Heart right ventricle (tissue), 16 donors: ENCODE measurements around the gene DGKE. TPM values are rescaled to one million over a fixed set of nuclear protein-coding genes. Genes with fewer than 3 reads are reported as not detected.
A peak's percentile ranks its signal among the peaks of the same experiment; 100 is the strongest.

Source experiments
- ATAC-seq, 8 donors: fragments of 200-7000 bp; cut with Tn5 transposase; one replicate each; pipeline ENCODE4 v1.9.1; 2020; ENCODE audit warnings: mild to moderate bottlenecking in 8 of 8, moderate library complexity in 8 of 8, moderate number of reproducible peaks in 1 of 8
- DNase-seq, 2 donors: peaks; one replicate each; pipeline ENCODE4 v3.0.0-alpha.2; 2020
- H3K27ac ChIP-seq, 10 donors: fragments of 200-600 bp; sonication (generic) in 2 of 10; one replicate each; pipeline versions ENCODE4 v1.5.0 to v1.8.0; 2020 to 2022; ENCODE audit warnings: mild to moderate bottlenecking in 3 of 10
- H3K27me3 ChIP-seq, 7 donors: fragments of 200-600 bp; one replicate each; pipeline ENCODE4 v1.8.0; 2021 to 2022; ENCODE audit warnings: mild to moderate bottlenecking in 2 of 7
- H3K36me3 ChIP-seq, 9 donors: fragments of 200-600 bp; sonication (generic) in 1 of 9; one replicate each; pipeline versions ENCODE4 v1.5.0 to v1.8.0; 2020 to 2022; ENCODE audit warnings: mild to moderate bottlenecking in 2 of 9
- H3K4me1 ChIP-seq, 9 donors: fragments of 200-600 bp; sonication (generic) in 1 of 9; one replicate each; pipeline versions ENCODE4 v1.5.0 to v1.8.0; 2020 to 2022; ENCODE audit warnings: mild to moderate bottlenecking in 4 of 9
- H3K4me3 ChIP-seq, 10 donors: fragments of 200-600 bp; sonication (generic) in 2 of 10; one replicate each; pipeline versions ENCODE4 v1.5.0 to v1.8.0; 2020 to 2022; ENCODE audit warnings: mild to moderate bottlenecking in 7 of 10, moderate library complexity in 2 of 10
- H3K9me3 ChIP-seq, 11 donors: fragments of 200-600 bp in 10 of 11; sonication (generic) in 2 of 11; one replicate each; pipeline versions ENCODE4 v1.5.0 to v1.8.0; 2013 to 2022; ENCODE audit warnings: mild to moderate bottlenecking in 2 of 11, control low read depth in 1 of 11, moderate library complexity in 1 of 11
- WGBS, 2 donors: extraction: QIAGEN DNeasy Blood & Tissue Kit; methylation state at CpG; one replicate each; pipeline ENCODE4 v1.1.7; 2013; ENCODE audit warnings: inconsistent platforms in 1 of 2; 5-methylcytosine and 5-hydroxymethylcytosine counted together
- intact Hi-C, 10 donors: fragments of 100-400 bp; cut with DNase I; formaldehyde crosslinking; loops; one replicate each; pipeline versions ENCODE4 v1.11.1 to v1.14.2; 2022
- polyA plus RNA-seq, 2 donors: library from polyadenylated mRNA; stranded (reverse); fragments of 200-250 nt; gene quantifications; one replicate each; pipeline ENCODE4 v1.2.3, GENCODE V29; 2013
- total RNA-seq, 10 donors: library from RNA; stranded (reverse); fragmentation: NEBNext Ultra II Directional in 3 of 10; extraction: Animal tissue kit (Norgen Biotek cat#: 25700) in 3 of 10; gene quantifications; one replicate each; pipeline versions ENCODE4 v1.2.1 to v1.2.4, GENCODE V29; 2021 to 2023
- TF ChIP-seq, protein P1 (sequence below), 9 donors: fragments of 200-600 bp; sonication (generic) in 2 of 9; IDR thresholded peaks; one replicate each; pipeline versions ENCODE4 v1.5.0 to v1.8.0; 2021 to 2022; ENCODE audit warnings: antibody characterized with exemption in 9 of 9, mild to moderate bottlenecking in 5 of 9, moderate library complexity in 1 of 9
- donor health status: Arrhythmogenic right ventricular cardiomyopathy.
- donor health status: ischemic (EF 13 %, LVEDD 7.1; RV severe dilation, severe dysfunction).
- donor health status: healthy with polysubstance abuse.
- donor health status: DM: no; HTN: yes; CAD: no.
- donor health status: DM: no; HTN: no; CAD: no.
- donor health status: ischemic (EF 25% LVEDD 6.9; RV normal size, moderate dysfunction).
- donor health status: ischemic (EF 25% LVEDD 5.7; RV mildly dilated, moderate dysfunction).
- donor health status: healthy.
- donor health status: DM: yes; HTN: yes; CAD: no.
- donor health status: Ischemic cardiomyopathy.
- donor health status: ischemic (EF 35%, LVEDD 5.7; RV mildly dilated, moderate dysfunction).
- donor health status: nonischemic (EF 11% LVEDD 7.7; RV severe dilation, severe dysfunction).
- donor health status: DM: yes; HTN: yes; CAD: no.
- donor health status: PGD.
- donor health status: ischemic (EF 29% LVEDD 5.4; RV normal size, mild dysfunction).
- donor health status: nonischemic (EF 23%, LVEDD 6.1; RV moderate dilation, normal function).

The DGKE gene
- total and polyA plus RNA-seq, 12 donors: 0.71 to 5.3 (median 2.7) TPM

DNA sequence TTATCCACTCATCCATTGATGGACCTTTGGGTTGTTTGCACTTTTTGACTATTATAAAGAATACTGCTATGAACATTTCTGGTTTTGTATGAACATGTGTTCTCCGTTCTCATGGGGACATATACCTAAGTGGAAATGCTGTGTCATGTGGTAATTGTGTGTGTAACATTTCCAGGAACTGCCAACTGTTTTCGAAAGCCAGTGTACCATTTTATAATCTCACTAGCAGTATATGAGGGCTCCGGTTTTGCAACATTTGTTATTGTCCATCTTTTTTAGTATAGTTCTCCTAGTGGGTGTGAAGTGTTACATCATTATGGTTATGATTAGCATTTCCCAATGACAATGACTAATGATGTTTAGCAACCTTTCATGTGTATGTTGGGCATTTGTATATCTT is 85.0 kb downstream of the DGKE start:
- H3K27ac ChIP-seq: peak overlapping the region in 1 of 10 donors; percentile 95

More for the DNA sequence above, 85.0 kb downstream of the DGKE start:
- no peak overlapping the region for H3K4me3 ChIP-seq
- TF ChIP-seq, protein P1, sequence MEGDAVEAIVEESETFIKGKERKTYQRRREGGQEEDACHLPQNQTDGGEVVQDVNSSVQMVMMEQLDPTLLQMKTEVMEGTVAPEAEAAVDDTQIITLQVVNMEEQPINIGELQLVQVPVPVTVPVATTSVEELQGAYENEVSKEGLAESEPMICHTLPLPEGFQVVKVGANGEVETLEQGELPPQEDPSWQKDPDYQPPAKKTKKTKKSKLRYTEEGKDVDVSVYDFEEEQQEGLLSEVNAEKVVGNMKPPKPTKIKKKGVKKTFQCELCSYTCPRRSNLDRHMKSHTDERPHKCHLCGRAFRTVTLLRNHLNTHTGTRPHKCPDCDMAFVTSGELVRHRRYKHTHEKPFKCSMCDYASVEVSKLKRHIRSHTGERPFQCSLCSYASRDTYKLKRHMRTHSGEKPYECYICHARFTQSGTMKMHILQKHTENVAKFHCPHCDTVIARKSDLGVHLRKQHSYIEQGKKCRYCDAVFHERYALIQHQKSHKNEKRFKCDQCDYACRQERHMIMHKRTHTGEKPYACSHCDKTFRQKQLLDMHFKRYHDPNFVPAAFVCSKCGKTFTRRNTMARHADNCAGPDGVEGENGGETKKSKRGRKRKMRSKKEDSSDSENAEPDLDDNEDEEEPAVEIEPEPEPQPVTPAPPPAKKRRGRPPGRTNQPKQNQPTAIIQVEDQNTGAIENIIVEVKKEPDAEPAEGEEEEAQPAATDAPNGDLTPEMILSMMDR (IDR thresholded peaks at IDR 0.05): no peak
- peaks cover 0 to 9% (median 5%) of the 10 kb centered on the region in 11 donors for H3K9me3 ChIP-seq
- intact Hi-C loops: no loop called here
- H3K36me3 ChIP-seq: no peaks in the 10 kb centered on the region
- WGBS, 2 donors: 91 to 93% methylated on average over 3 of the region's 3 CpGs
- H3K4me1 ChIP-seq: peaks cover 0 to 49% (median 13%) of the 10 kb centered on the region in 9 donors
- H3K27me3 ChIP-seq: no peaks in the 10 kb centered on the region
- ATAC-seq (no peak), DNase-seq (no peak)

Other genes starting within 250 kb of the DGKE start
- under 1 TPM in 9 of 10 donors, not detected in 1; 0.11 to 0.48 (median 0.16) TPM for gene NOG, start 240.5 kb upstream of the DGKE start, total RNA-seq
- gene NOG, start 240.5 kb upstream of the DGKE start, polyA plus RNA-seq: under 1 TPM; 0.15 to 0.25 TPM
- gene C17orf67, start 231 bp upstream of the DGKE start, total RNA-seq: 1 to 10 TPM in 3 of 10 donors, under 1 TPM in 7; 0.23 to 1.5 (median 0.91) TPM
- 1 to 10 TPM in 1 of 2 donors, under 1 TPM in 1; 0.25 to 2.2 TPM for gene C17orf67, start 231 bp upstream of the DGKE start, polyA plus RNA-seq
- gene TRIM25, start 79.9 kb downstream of the DGKE start, total RNA-seq: 10 to 100 TPM in 8 of 10 donors, 1 to 10 TPM in 2; 8.7 to 32.7 (median 17.3) TPM
- gene TRIM25, start 79.9 kb downstream of the DGKE start, polyA plus RNA-seq: 10 to 100 TPM in 1 of 2 donors, 1 to 10 TPM in 1; 4.9 to 15.1 TPM
- gene COIL, start 126.9 kb downstream of the DGKE start, total RNA-seq: 10 to 100 TPM in 1 of 10 donors, 1 to 10 TPM in 9; 6.7 to 10.3 (median 8.5) TPM
- 1 to 10 TPM; 5.2 to 6.8 TPM for gene COIL, start 126.9 kb downstream of the DGKE start, polyA plus RNA-seq
- gene SCPEP1, start 144.0 kb downstream of the DGKE start, total RNA-seq: 100 to 1,000 TPM in 1 of 10 donors, 10 to 100 TPM in 9; 39.2 to 144 (median 47.9) TPM
- 100 to 1,000 TPM in 1 of 2 donors, 10 to 100 TPM in 1; 26.0 to 229 TPM for gene SCPEP1, start 144.0 kb downstream of the DGKE start, polyA plus RNA-seq